ENCODE measurements around the gene PPARG.

PPARG gene

DNA sequence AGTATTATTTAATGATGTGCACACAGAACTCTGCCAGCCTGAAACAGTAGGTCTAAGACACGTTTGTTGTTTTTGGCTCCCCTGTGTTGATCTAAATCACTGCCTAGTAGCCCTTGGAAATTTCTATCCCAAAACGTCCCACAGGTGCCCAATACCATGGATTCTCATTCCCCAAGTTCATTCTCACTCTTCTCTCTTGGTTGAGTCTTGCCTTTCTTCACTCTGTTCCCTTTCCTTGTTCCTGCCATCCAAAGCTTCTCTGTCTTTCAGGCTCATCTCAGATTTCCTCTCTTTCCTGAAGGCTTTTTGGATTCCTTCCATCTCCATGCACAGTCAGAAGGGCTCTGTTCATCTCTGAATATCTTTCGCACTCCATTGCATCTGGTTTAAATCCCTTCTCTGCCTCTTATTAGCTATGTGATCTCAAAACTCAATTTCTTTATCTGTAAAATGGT lies 54.2 kb downstream of the PPARG start:
- DNase-seq (ENCODE audit: low read depth in 2 of 2): no peak

DNA sequence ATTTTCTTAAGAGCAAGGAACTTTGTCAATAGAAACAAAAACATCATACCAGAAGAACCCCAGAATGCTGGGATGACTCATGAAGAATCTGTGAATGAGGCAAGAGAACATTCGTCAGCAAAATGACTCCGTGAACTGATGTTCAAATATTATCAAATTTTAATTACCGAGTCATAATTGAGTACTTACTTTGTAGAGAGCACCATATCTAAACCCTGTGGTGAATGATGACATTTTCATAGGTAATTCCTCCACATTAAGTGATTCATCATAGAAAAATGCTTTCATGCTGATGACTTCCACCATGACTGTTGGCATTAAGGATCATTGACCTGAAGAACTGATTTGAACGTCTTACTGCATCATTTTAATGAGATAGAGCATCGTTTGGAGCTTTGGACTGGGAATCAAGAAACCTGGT lies 56.3 kb downstream of the PPARG start:
- no peak for DNase-seq (ENCODE audit: low read depth in 2 of 2)

DNA sequence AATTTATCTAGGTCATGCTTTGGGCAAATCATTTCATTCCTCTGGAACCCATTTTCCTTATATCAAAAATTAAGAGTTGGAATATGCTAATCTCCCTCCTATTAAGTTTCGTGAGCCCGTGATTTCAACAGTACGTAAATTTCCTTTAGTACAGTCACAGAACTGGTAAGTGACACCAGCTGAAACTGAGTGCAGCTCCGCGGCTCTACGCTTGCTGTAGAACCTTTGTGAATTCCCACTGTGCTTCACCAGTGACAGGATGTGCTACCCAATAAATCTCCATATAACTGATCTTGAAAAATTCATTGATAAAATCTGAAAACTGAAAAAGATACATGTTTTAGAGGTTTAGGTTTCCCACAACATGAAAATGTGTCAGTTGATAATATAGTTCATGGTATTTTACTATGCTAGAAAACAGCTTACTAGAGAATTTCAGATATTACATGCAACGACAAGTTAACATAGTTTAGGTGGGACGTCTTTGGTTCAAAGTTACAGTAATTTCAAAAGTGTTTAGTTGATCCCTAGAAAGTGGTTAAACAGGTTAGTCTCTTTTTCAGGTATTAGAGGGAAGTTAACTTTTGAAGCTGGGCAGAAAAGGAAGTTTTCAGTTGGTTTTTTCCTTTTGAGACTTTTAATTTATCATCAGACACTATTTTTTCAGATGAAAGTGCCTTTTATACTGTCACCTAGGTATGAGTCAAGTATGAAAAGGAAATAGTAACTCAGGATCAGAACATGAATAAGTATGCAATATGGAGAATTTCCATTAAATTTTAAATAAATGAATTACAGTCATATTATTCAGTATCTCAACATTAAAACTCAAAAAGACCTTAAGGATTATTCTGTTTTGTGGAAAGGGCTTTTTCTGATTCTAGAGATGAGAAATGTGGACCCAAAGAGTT lies 57.0 kb downstream of the PPARG start:
- DNase-seq (ENCODE audit: low read depth in 2 of 2): peak in 1 of 2 donors; percentile 3

DNA sequence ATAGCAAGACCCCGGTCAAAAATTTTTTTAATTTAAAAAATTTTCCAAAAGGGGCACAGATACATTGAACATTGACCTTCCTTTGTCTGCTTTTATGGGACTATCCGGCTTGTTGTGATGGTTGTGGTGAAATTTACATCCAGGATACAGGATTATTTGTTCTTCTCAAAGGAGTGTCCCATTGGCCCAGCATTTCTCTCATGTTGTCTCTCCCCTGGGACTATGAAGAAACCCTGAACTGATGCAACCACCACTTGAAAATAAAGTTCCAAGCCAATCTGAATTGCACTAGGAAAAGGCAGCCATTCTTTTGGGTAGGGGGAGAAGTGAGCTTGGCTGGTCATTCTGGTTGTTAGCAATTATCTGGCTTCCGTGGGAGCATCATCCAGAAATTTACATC lies 58.4 kb downstream of the PPARG start:
- DNase-seq (ENCODE audit: low read depth in 2 of 2): no peak

DNA sequence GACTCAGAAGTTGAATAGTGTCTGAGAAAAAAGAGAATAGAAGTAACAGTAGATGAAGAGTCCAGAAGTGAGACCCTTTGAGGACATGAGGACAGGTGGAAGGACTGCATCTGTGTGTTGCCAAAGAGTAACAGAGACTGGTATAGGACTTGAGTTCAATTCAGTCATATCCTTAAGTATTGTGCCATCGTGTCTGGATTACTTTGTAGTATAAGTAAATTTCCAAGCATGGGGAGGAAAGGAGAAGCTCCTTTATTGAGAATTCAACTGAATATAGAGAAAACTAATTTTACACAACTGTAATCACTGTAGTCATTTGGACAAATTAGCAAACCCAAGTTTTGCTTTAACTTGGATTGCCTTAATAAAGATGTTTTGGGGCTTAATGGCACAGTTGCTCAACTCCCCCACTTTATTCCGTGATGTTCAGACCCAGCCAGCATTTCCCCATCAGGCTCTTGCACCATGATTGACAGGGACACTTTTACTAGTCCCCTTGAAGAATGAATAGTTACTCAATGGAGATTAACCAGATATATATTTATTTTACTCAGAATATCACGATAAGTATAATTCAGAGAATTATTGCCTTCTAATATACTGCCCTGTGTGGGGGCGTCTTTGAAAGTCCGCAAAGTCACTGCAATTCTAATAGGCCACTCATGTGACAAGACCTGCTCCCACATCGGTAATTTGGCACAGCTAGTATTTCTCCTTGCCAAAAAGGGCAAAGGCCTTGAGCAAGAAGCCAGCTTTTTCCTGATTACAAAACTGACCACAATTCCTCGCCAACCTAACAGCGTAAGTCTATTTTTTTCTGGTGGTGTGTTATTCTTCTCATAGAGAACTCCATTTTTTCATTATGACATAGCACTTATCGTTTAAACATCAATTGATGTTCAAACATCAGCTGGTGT lies 61.3 kb downstream of the PPARG start:
- no peak for DNase-seq (ENCODE audit: low read depth in 2 of 2)

DNA sequence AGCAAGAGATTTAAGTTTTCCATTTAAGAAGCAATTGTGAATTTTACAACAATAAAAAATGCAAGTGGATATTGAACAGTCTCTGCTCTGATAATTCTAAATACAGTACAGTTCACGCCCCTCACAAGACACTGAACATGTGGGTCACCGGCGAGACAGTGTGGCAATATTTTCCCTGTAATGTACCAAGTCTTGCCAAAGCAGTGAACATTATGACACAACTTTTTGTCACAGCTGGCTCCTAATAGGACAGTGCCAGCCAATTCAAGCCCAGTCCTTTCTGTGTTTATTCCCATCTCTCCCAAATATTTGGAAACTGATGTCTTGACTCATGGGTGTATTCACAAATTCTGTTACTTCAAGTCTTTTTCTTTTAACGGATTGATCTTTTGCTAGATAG lies 62.3 kb downstream of the PPARG start:
- no peak for DNase-seq (ENCODE audit: low read depth in 2 of 2)

DNA sequence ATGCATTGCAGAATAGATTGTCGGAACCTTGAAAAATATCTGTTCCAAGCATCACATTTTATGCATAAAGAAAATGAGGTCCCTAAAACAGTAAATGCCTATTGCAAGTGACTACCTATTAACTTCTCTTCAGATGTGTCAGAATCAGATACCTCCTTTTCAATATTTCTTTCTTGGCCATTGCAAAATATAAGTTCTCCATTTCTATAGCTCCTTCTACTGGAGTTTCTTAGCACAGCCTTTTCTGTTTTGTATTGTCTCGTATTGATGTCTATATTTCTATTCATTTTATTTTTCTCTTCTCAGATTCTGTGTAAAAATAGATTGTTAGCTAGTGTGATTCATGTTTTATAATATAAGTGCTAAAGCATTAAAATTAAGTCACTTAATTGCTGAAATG lies 63.4 kb downstream of the PPARG start:
- no peak for DNase-seq (ENCODE audit: low read depth in 2 of 2)

DNA sequence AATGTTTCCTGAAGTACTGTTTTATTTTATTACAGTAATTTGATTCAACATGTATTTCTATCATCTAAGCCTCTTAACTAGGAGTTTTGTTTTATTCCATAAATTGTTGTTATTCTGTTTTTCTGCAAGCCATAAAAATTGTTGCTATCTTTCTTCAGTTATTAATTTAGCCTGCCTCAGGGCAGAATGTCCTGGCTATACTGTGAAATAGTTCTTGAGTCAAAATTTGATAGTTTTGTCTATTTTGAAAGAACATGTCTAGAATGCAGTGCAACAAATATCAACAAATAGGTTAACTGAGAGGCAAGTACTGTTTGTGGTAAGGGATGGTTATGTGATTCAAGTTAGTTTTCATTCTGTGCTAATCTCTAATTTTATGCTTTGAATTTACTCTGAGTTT lies 63.9 kb downstream of the PPARG start:
- no peak for DNase-seq (ENCODE audit: low read depth in 2 of 2)

DNA sequence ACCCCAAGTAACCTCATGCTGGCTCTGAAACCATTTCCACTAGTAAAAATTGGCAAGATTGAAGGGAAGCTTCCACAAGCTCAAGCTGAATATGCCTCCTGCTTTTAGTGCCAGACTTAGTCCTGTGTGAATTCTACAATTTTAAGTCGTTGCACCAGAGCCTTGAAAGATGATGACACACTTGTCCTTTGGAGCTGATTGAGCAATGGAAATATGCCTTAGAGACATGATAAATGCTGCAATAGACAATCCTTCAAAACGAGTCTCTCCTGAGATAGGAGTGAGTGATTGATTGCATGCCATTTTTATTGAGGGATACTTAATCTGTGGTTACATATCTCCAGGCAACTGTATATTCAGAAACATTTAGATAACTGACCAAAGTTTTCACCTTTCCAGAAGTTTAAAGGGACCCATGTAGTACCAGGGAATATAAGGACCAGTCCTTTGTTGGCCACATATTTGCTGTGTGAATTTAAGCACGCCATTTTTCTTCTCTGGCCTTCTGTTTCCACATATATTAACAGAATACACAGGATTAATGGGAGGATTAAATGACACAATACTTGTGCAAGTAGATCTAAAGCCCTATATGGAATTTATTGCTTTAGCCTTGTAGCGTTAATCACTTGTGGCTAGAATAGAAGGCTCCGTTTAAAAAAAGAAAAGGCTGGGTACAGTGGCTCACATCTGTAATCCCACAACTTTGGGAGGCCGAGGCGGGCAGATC lies 65.1 kb downstream of the PPARG start:
- no peak for DNase-seq (ENCODE audit: low read depth in 2 of 2)

DNA sequence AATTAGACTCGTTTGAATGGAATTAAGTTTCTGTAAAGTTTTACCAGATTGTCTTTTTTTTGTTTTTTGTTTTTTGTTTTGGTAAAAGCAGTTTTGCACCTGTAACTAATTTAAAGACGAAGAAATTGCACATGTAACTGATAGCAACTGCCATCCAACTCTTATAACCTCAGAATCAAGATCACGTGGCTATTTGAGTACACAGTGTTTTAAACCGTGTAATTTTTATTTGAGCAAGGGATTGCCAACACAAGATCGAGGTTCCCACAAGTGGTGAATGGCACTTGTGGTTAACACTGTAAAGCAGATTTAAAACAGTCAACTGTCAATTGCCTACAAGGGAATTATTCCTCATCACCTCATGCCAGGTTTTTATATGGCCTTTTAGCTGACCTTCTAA lies 67.3 kb downstream of the PPARG start:
- no peak for DNase-seq (ENCODE audit: low read depth in 2 of 2)

DNA sequence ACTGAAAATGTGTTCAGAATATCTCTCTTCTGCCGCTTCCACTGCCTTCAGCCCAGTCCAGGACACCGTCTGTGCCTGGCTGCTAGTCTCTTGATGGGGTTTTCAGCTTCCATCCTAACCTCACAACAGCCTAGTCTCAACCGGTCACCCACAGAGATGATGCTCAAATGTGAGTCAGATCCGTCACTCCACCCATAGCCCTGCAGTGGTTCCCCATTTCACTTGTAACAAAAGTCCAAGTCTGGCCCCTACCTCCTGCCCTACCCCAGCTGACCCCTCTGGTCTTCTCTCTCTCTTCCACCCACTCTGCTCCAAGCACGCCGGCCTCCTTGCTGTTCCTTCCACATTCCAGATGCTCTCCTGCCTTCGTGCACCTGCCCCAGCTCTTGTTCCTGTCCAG lies 68.1 kb downstream of the PPARG start:
- no peak for DNase-seq (ENCODE audit: low read depth in 2 of 2)

DNA sequence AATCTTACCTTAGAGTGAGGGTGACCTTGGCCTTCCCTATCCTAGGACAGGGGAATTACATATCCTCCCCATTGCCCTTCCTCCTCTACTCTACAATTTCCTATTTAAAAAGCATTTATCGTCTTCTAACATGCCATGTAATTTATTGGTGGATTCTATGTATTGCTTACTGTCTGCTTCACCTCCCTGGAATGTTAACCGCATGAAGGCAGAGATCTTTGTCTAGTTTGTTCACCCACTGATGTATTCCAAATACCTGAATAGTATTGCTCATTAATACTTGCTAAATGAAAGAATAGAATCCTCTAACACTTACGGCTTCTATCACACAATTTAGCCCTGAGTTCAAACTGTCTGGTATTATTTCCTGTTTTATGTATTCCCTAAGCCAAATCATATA lies 68.6 kb downstream of the PPARG start:
- no peak for DNase-seq (ENCODE audit: low read depth in 2 of 2)

DNA sequence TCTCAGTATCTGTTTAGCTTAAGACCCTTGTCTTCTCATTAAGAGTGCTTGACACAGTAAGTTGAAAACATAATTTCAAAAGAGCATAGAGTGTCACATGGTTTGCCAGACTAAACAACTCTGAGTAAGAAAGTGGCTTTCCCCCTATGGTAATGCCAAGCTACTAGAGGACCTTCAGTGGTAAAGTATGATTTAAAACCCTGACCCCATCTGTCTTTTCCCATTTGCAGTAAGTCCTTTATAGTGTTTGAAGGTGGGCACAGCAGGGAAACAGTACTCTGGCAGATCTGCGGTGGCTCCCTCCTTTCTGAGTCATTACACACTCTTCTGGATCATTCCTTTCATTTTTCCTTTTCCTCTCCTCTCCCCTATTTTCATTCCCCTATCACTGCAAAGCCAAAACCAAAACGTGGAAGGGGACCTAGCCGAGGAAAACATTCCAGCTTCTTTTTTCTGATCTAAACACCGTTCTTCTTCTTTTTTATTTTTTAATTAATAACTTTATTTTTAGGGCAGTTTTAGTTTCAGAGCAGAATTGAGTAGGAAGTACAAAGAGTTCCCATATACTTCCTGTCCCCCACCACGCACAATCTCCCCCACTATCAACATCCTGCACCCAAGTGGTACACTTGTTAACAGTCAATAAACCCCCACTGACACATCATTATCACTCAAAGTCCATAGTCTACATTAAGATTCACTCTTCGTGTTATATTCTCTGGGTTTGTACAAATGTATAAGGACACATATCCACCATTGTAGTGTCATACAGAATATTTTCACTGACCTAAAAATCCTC lies 74.7 kb downstream of the PPARG start:
- DNase-seq (ENCODE audit: low read depth in 2 of 2): no peak

DNA sequence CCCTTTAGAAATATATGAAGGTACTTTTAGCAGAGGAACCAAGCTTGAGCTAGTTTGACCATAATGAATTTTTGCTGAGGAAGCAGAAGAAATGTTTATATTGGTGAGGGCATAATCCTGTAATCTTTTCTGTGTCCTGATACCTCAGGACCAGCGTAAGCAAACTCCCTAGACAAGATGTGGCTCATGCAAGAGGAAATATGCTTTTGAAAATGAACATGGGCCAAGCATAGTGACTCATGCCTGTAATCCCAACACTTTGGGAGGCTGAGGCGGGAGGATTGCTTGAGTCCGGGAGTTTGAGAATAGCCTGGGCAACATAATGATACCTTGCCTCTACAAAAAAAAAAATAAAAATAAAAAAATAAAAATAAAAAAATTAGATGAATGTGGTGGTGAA lies 78.5 kb downstream of the PPARG start:
- no peak for DNase-seq (ENCODE audit: low read depth in 2 of 2)

DNA sequence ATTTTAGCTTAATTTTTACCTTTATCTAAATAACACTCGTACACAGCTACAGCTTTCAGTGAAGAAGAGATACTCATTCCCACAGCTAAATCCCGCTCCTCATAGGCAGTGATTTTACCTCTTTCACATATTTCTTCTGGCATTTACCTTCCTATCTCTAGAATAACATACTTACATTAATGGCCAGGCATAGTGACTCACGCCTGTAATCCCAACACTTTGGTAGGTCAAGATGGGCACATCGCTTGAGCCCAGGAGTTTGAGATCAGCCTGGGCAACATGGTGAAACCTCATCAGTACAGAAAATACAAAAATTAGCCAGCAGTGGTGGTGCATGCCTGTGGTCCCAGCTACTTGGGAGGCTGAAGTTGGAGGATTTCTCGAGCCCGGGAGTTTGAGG lies 80.2 kb downstream of the PPARG start:
- no peak for DNase-seq (ENCODE audit: low read depth in 2 of 2)

DNA sequence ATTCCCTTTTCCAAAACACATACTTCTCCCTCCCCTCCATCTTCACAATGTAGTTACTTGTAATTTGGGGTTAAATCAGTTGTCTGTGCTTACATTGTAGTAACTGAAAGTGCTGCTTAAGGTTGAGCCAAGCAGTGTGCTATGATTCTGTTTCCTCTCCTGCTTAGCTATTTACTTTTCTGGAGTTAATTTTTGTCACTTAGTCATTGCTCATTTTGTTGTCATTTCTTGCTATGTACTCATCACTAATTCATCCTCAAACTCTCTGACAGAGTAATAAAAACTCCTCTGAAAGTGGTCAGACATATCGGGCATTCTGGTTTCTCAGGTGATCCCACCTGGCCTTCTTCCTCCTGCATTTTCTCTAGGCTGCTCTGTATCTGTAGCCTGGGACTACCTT lies 80.7 kb downstream of the PPARG start:
- DNase-seq (ENCODE audit: low read depth in 2 of 2): no peak

DNA sequence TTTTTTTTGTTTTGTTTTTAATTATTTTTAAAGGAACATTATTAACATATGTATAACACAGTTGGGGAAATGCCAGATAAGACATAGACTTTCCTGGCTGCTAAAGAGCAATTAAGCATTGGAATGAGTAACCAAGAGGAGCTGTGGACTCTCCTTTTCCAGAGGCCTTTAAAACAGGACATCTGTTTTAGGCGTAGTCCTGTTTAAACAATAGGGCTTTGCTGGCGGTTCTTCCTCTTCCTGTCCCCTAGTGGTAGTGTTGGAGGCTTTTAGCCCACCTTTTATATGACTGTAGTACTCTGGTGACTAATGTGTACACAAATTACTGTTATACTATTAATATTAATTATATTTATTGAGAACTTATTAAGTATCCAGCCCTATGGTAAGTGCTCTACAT lies 81.9 kb downstream of the PPARG start:
- DNase-seq (ENCODE audit: low read depth in 2 of 2): no peak

DNA sequence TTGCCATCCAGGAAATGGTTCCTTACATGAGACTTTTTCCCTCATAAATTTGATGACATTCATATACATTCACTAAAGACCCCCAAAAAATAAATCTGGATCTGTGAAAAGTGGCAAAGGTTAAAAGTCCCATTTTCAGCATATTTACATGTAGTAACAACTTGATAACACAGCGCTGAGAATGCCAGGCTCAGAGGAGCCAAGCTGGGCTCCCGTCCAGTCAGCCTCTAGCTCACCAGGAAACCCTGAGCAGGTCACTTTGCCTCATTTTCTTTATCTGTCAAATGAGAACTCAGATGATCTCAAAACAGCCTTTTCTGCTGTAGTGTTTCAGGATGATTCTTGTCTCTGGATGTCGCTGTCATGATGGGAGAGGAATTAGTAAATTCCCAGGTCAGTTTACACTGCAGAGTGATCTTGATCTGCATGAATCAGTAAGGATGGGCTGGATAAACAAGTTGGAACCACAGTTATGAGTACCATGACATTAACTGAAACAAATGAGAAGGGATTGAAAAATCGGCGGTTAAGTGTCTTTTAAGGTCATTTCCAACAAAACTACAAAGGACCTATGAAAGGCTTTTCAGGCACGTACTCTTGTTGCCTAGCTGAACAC lies 82.8 kb downstream of the PPARG start:
- no peak for DNase-seq (ENCODE audit: low read depth in 2 of 2)

DNA sequence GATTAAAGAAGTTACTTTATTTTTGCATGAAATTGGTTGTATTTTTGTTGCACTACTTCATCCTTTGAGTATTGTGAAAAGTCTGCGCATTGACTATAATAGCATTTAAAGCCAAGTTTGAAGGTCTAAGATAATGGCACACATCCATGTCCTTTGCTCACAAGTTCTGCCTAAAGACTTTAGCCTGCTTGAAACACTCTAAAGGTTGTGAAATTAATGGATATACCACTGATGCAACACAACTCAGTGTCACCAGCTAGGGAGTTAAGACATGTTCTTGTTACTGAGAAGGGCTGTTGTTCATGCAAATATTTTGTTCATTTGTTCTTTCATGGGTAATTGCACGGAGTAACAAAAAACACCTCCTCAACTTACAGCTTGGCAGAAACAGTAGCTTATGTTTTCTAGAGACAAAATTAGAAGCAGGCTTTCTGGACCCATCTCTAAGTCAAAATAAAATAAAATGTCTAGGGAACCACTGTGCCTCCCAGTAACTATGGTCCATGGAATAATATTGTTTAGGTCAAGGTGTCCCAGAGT lies 83.9 kb downstream of the PPARG start:
- DNase-seq (ENCODE audit: low read depth in 2 of 2): no peak

DNA sequence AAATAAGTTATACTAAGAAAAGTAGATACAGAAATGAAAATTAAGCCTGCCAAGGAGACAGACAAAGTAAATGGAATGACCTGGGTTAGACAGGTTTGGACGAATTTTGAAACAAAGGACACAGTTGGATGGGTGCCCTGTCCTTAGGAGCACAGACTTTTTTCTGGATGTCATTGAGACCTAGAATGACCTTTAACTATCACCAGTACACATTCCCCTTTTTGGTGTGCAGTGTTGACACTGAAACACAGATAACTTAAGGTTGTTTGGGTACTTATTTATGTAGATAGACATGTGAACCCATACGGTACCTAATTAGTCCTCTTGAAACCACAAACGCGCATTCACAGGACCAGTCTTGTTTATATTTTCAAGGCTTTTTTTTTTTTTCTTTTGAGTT lies 86.7 kb downstream of the PPARG start:
- no peak for DNase-seq (ENCODE audit: low read depth in 2 of 2)
